Spleen (tissue), 11 donors: ENCODE data around the gene FLCN. TPM values are rescaled to one million over a fixed set of nuclear protein-coding genes. Genes with fewer than 3 reads are reported as not detected.
A peak's percentile ranks its signal among the peaks of the same experiment; 100 is the strongest.

Source experiments
- DNase-seq: peaks from one replicate; pipeline ENCODE4 v3.0.0-alpha.2; 2020
- H3K27ac ChIP-seq, 8 donors: fragments of 200-600 bp; sonication (generic) in 7 of 8; 1 replicate in 4 of 8; 2 replicates in 4 of 8; pipeline versions ENCODE4 v1.5.0 to v1.8.0; 2016 to 2021; ENCODE audit warnings: inconsistent platforms in 4 of 8, mild to moderate bottlenecking in 4 of 8, moderate library complexity in 1 of 8
- H3K27me3 ChIP-seq, 7 donors: fragments of 200-600 bp; sonication (generic) in 6 of 7; replicated peaks in 1 of 7; 1 replicate in 4 of 7; 2 replicates in 3 of 7; pipeline versions ENCODE4 v1.5.0 to v1.8.0; 2016 to 2021; ENCODE audit warnings: inconsistent platforms in 3 of 7, mild to moderate bottlenecking in 1 of 7
- H3K36me3 ChIP-seq, 6 donors: fragments of 200-600 bp; sonication (generic) in 5 of 6; 1 replicate in 4 of 6; 2 replicates in 2 of 6; pipeline versions ENCODE4 v1.5.0 to v1.8.0; 2016 to 2021; ENCODE audit warnings: inconsistent platforms in 2 of 6
- H3K4me1 ChIP-seq, 6 donors: fragments of 200-600 bp; sonication (generic) in 5 of 6; 1 replicate in 3 of 6; 2 replicates in 3 of 6; pipeline versions ENCODE4 v1.5.0 to v1.8.0; 2016 to 2021; ENCODE audit warnings: inconsistent platforms in 3 of 6
- H3K4me3 ChIP-seq, 8 donors: fragments of 200-600 bp; sonication (generic) in 7 of 8; 1 replicate in 4 of 8; 2 replicates in 4 of 8; pipeline versions ENCODE4 v1.5.0 to v1.8.0; 2016 to 2021; ENCODE audit warnings: inconsistent platforms in 4 of 8, mild to moderate bottlenecking in 4 of 8, moderate library complexity in 2 of 8
- H3K9me3 ChIP-seq, 8 donors: fragments of 200-600 bp; sonication (generic) in 7 of 8; 1 replicate in 4 of 8; 2 replicates in 4 of 8; pipeline versions ENCODE4 v1.5.0 to v1.8.0; 2016 to 2021; ENCODE audit warnings: inconsistent platforms in 4 of 8
- POLR2A ChIP-seq, 3 donors: fragments of 450-650 bp; IDR thresholded peaks; one replicate each; pipeline ENCODE4 v1.5.1; 2017; ENCODE audit warnings: antibody characterized with exemption in 3 of 3, mild to moderate bottlenecking in 1 of 3
- POLR2AphosphoS5 ChIP-seq, 3 donors: sonication (generic); formaldehyde crosslinking; IDR thresholded peaks; one replicate each; pipeline ENCODE4 v1.5.1; 2017; ENCODE audit warnings: antibody characterized with exemption in 3 of 3
- WGBS, 5 donors: extraction: QIAGEN DNeasy Blood & Tissue Kit in 3 of 5; methylation state at CpG; one replicate each; pipeline versions ENCODE4 v1.1.5 to v1.1.7; 2013 to 2018; 5-methylcytosine and 5-hydroxymethylcytosine counted together
- intact Hi-C: fragments of 100-400 bp; cut with DNase I; formaldehyde crosslinking; loops from one replicate; pipeline ENCODE4 v1.15.0; 2023; ENCODE audit warnings: low total_unique reads
- polyA plus RNA-seq, 3 donors: library from polyadenylated mRNA; stranded (reverse); fragments of 200-250 nt; gene quantifications; one replicate each; pipeline ENCODE4 v1.2.1, GENCODE V29; 2013
- total RNA-seq, 7 donors: library from RNA; depleted of rRNA in 3 of 7; stranded (reverse); fragments of >200 nt in 3 of 7; fragmentation: NEBNext Ultra II Directional in 4 of 7; extraction: Animal tissue kit (Norgen Biotek cat#: 25700) in 4 of 7; gene quantifications; one replicate each; pipeline versions ENCODE4 v1.1.0 to v1.2.1, GENCODE V29; 2016 to 2021
- TF ChIP-seq, protein P1 (sequence below), 11 experiments: fragments of 200-600 bp in 7 of 11; fragments of 450-650 bp in 4 of 11; sonication (generic) in 4 of 11; IDR thresholded peaks in 8 of 11; conservative IDR thresholded peaks in 3 of 11; 1 replicate in 7 of 11; 2 replicates in 4 of 11; pipeline versions ENCODE4 v1.4.0 to v1.8.0; 2016 to 2021; ENCODE audit warnings: antibody characterized with exemption in 11 of 11, inconsistent platforms in 4 of 11, mild to moderate bottlenecking in 1 of 11
- donor health status: healthy with polysubstance abuse.
- donor health status: DM: no; HTN: no; CAD: no; lungs with moderate emphysema.
- donor health status: DM: no; HTN: no; CAD: no.
- donor health status: Bipolar disorder and iron deficiency.
- donor health status: healthy.
- donor health status: DM: no; HTN: no; CAD: no.
- donor health status: DM: yes; HTN: yes; CAD: no.

FLCN gene
- total and polyA plus RNA-seq, 10 donors: 9.1 to 91.6 (median 72.3) TPM

GRCh38 chr17:17191346-17191792, 45.6 kb downstream of the FLCN start:
- no peak for DNase-seq
- TF ChIP-seq, protein P1, sequence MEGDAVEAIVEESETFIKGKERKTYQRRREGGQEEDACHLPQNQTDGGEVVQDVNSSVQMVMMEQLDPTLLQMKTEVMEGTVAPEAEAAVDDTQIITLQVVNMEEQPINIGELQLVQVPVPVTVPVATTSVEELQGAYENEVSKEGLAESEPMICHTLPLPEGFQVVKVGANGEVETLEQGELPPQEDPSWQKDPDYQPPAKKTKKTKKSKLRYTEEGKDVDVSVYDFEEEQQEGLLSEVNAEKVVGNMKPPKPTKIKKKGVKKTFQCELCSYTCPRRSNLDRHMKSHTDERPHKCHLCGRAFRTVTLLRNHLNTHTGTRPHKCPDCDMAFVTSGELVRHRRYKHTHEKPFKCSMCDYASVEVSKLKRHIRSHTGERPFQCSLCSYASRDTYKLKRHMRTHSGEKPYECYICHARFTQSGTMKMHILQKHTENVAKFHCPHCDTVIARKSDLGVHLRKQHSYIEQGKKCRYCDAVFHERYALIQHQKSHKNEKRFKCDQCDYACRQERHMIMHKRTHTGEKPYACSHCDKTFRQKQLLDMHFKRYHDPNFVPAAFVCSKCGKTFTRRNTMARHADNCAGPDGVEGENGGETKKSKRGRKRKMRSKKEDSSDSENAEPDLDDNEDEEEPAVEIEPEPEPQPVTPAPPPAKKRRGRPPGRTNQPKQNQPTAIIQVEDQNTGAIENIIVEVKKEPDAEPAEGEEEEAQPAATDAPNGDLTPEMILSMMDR (IDR thresholded peaks at IDR 0.05 in 8 of 11, conservative IDR thresholded peaks at IDR 0.05 in 3 of 11): no peak
- peak; percentile 44 to 78 (median 74) for TF ChIP-seq POLR2AphosphoS5 (IDR thresholded peaks at IDR 0.05)
- Histone ChIP-seq H3K27ac (peak overlapping the region; percentile 20 to 75 (median 62)), H3K9me3 (no peaks in the 10 kb centered on the region), H3K4me3 (no peak overlapping the region), H3K4me1 (peaks cover 15 to 61% (median 32%) of the 10 kb centered on the region in 6 donors), H3K36me3 (peaks cover 0 to 38% (median 18%) of the 10 kb centered on the region in 6 donors), H3K27me3 (no peaks in the 10 kb centered on the region)
- intact Hi-C loops: no loop called here
- 65 to 78% (median 70%) methylated on average over 10 to 11 of the region's 11 CpGs for WGBS, 5 donors

DNA sequence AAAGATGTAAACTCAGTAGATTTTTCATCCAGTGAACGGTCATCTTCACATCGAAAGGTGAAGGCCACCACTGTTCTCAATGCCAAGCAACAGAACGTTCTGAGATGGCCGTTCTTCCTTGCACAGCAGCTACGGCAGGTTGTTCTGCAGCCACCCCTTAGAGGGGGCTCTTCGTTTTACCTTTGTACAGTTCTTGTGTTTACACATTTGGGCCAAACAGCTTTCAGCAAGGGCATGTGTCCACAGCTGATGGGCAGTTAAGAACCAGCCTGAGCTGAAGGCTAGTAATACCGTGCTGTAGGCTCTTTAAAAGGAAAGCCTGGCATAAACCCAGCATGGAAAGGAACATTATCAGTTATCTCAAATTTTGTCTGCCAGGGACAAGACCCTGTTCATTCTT, 46.8 kb downstream of the FLCN start:
- Histone ChIP-seq H3K27me3 (no peaks in the 10 kb centered on the region), H3K36me3 (peaks cover 0 to 47% (median 19%) of the 10 kb centered on the region in 6 donors), H3K27ac (peak overlapping the region in 5 of 8 donors; percentile 2 to 75 (median 62)), H3K4me1 (peaks cover 16 to 73% (median 43%) of the 10 kb centered on the region in 6 donors), H3K9me3 (no peaks in the 10 kb centered on the region), H3K4me3 (no peak overlapping the region)
- TF ChIP-seq, protein P1 (IDR thresholded peaks at IDR 0.05 in 8 of 11, conservative IDR thresholded peaks at IDR 0.05 in 3 of 11): no peak
- TF ChIP-seq POLR2AphosphoS5 (IDR thresholded peaks at IDR 0.05) (no peak), POLR2A (IDR thresholded peaks at IDR 0.05) (no peak)
- WGBS, 5 donors: 71 to 92% (median 79%) methylated on average over 7 of the region's 7 CpGs
- DNase-seq: no peak
- intact Hi-C loops: no loop called here

GRCh38 chr17:17189559-17189958, 47.4 kb downstream of the FLCN start:
- 58 to 85% (median 74%) methylated on average over 4 of the region's 4 CpGs for WGBS, 5 donors
- no peak for DNase-seq
- Histone ChIP-seq H3K9me3 (no peaks in the 10 kb centered on the region), H3K27me3 (no peaks in the 10 kb centered on the region), H3K36me3 (peaks cover 0 to 53% (median 20%) of the 10 kb centered on the region in 6 donors), H3K4me1 (peaks cover 21 to 79% (median 49%) of the 10 kb centered on the region in 6 donors), H3K27ac (peak overlapping the region in 5 of 8 donors; percentile 2 to 75 (median 62)), H3K4me3 (no peak overlapping the region)
- TF ChIP-seq, protein P1 (IDR thresholded peaks at IDR 0.05 in 8 of 11, conservative IDR thresholded peaks at IDR 0.05 in 3 of 11): no peak
- TF ChIP-seq POLR2A (IDR thresholded peaks at IDR 0.05) (no peak), POLR2AphosphoS5 (IDR thresholded peaks at IDR 0.05) (no peak)
- intact Hi-C loops: no loop called here

DNA sequence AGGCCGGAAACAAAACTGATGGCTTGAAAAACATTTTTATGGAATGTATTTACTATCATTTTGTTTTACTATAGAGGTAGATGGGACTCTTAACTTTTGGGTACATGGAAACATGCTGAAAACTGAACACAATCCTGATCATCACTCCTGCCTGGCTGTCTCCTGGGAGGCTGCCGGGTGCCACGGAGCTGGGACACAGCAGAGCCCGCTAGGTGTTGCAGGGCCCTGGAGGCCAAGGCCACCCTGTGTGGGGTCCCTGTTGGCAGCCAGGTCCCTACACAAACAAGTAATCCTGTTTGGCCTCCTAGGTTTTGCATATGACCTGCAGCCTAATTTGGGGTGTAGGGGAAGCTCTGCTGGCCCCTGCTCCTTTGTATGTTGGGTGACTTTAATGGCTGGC, 48.4 kb downstream of the FLCN start:
- Histone ChIP-seq H3K4me1 (peaks cover 21 to 89% (median 56%) of the 10 kb centered on the region in 6 donors), H3K9me3 (no peaks in the 10 kb centered on the region), H3K27ac (no peak overlapping the region), H3K27me3 (no peaks in the 10 kb centered on the region), H3K4me3 (no peak overlapping the region), H3K36me3 (peaks cover 0 to 63% (median 28%) of the 10 kb centered on the region in 6 donors)
- 91 to 99% (median 94%) methylated on average over 1 to 4 of the region's 4 CpGs for WGBS, 5 donors
- no peak for TF ChIP-seq POLR2A (IDR thresholded peaks at IDR 0.05)
- TF ChIP-seq, protein P1 (IDR thresholded peaks at IDR 0.05 in 8 of 11, conservative IDR thresholded peaks at IDR 0.05 in 3 of 11): no peak
- TF ChIP-seq POLR2AphosphoS5 (IDR thresholded peaks at IDR 0.05): peak in 1 of 3 donors; percentile 26
- DNase-seq: no peak
- intact Hi-C loops: no loop called here
